GM06990 (cell line): Measurements from ENCODE around the gene MAPKAPK2.

Source experiments
- DNase-seq: peaks from one replicate; pipeline ENCODE4 v3.0.0-alpha.2; 2011; ENCODE audit not compliant: insufficient read length; ENCODE audit errors: extremely low read depth
- H3K27me3 ChIP-seq: replicated peaks from 2 replicates; pipeline ENCODE4 v1.6.0; 2011; ENCODE audit warnings: low read length; ENCODE audit not compliant: control insufficient read depth, insufficient read depth
- H3K36me3 ChIP-seq: 2 replicates; pipeline ENCODE4 v1.5.1; 2011; ENCODE audit warnings: low read length; ENCODE audit not compliant: control insufficient read depth, insufficient read depth
- H3K4me3 ChIP-seq: replicated peaks from 2 replicates; pipeline ENCODE4 v1.5.1; 2011; ENCODE audit warnings: low read depth, mild to moderate bottlenecking, control low read depth, low read length
- TF ChIP-seq, protein P1 (sequence below): IDR thresholded peaks from 2 replicates; pipeline ENCODE4 v1.5.1; 2011; ENCODE audit warnings: low read length, control low read depth, mild to moderate bottlenecking, inconsistent platforms; ENCODE audit not compliant: insufficient read depth, poor library complexity, severe bottlenecking

Gene MAPKAPK2

DNA sequence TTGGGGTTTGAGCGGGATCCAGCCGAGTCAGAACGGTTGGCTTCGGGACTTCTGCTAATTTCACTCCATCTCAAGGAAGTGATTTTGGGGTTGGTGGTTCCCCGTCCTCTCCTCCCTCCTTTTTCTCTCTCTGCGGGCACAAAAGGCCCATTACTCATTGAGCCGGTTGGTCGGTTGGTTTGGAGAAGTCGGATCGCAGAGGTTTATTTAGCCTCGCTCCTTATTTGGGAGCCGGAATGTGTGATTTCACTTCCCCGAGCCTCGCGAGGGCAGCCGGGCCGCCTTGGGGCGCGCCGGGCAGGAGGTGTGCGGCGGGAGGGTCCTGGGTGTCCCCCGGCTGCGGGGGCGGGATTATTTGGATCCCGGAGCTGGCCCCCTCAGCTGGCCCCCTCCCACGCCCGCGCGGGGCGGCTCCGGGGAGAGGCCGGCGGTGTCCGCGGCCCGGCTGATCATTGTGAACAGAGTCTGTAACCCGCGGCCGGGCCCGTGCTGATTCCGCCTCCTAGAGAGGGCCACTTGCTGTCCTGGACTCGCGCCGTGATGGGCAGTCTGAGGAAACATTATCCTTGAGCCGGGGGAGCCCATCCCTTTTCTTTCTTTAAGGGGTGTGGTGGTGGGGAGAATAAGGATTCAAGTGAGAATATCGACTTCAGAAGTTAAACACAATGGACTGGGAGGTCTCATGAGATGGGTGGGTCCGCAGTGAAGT is 1.2 kb downstream of the MAPKAPK2 start:
- DNase-seq: peak; percentile 55
- H3K36me3 ChIP-seq: no peaks in the 10 kb centered on the region; the same call in 1 of the 2 replicates
- H3K27me3 ChIP-seq: no peaks in the 10 kb centered on the region
- H3K4me3 ChIP-seq: peak overlapping the region; percentile 89
- TF ChIP-seq, protein P1, sequence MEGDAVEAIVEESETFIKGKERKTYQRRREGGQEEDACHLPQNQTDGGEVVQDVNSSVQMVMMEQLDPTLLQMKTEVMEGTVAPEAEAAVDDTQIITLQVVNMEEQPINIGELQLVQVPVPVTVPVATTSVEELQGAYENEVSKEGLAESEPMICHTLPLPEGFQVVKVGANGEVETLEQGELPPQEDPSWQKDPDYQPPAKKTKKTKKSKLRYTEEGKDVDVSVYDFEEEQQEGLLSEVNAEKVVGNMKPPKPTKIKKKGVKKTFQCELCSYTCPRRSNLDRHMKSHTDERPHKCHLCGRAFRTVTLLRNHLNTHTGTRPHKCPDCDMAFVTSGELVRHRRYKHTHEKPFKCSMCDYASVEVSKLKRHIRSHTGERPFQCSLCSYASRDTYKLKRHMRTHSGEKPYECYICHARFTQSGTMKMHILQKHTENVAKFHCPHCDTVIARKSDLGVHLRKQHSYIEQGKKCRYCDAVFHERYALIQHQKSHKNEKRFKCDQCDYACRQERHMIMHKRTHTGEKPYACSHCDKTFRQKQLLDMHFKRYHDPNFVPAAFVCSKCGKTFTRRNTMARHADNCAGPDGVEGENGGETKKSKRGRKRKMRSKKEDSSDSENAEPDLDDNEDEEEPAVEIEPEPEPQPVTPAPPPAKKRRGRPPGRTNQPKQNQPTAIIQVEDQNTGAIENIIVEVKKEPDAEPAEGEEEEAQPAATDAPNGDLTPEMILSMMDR: no peak

DNA sequence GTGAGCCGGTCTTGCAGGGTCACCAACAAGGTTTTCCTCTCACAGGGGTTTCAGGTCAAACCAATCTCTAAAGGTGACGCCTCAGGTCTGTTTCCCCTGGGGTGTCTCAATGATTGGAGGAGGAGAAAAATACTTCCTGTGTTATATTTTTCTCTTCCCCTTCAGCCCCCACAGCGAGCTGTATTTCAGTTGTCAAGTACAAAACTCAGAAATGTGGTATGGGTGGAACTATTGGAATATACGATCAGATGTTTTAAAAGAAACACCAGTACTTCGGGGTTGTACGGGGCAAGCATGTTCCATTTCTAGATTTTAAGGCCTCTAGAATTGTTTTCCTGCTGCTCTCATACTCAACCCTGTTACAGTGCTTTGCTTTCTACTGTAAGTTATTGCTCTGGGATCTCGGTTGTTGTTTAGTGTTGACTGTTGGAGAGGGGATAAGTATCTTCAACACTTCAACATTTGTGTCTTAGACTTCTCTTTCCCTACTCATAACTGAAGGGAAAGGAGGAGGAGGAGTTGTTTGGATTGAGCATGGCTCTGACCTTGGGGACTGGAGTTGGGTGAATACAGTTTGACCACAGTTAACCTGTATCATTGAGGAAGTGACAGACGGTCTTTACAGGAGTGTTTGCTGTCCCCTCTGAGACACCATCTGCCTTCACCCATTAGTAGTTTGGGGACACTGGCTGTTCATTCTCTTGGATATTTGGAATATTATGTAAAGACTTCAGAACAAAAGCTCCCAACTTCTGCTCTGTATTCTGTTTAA is 2.0 kb downstream of the MAPKAPK2 start:
- DNase-seq: no peak
- Histone ChIP-seq H3K27me3 (no peaks in the 10 kb centered on the region), H3K36me3 (no peaks in the 10 kb centered on the region; the same call in 1 of the 2 replicates), H3K4me3 (peak overlapping the region; percentile 89)
- TF ChIP-seq, protein P1: no peak

DNA sequence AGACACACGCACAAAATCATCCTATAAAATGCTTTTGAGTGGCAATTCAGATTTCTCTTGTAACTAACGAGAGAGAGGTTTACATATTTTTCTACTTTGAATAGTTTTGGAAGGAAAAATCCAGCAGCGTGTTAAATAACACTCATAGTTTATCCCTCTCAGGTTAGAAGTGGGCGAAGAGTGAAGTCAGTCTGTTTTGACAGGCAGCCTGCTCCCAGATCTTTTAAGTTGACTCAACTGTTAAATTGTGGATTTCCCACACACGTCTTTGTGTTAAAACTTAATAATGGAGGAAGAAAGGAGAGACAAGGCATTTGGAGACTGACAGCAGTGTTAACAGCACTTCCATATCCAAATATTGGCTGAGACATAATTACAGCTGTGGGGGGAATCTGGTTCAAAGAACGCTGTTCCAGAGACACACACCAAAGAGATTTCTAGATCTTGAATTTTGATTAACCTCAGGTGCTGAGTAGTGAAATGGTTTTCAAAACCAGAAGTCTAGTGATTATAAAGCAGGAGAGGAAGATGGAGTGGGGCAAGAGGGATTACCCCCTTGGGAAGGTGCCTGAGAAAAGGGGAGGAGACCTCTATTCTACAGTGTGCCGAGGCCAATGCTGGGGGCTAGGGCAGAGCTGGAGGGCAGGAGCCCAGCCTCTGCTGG is 2.7 kb downstream of the MAPKAPK2 start:
- no peaks in the 10 kb centered on the region; the same call in 1 of the 2 replicates for H3K36me3 ChIP-seq

DNA sequence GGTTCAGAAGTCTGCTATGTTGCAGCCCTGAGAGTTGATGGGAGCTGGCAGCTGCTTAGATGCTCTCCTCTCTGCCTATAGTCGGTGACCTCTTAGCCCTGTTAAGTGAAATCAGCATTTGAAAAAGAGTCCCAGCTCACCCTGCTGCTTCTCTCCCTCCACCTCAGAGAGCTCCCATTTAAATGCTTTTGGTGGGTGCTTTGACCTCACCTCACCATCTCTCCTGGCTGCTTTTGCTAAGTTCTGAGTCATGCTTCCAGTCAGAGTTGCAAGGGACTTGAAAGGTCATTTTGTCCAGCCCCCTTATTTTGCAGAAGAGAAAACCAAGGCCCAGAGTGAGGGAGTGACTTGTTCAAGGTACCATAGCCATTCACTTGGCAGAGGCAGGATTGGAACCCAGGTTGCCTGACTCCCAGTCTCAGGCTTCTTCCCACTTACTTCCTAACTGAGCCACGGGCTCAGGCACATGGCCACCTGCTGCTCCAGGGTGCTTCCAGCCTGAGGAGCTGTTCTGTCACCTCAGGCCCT is 3.3 kb downstream of the MAPKAPK2 start:
- no peaks in the 10 kb centered on the region for H3K27me3 ChIP-seq
- DNase-seq: no peak
- no peak overlapping the region for H3K4me3 ChIP-seq
- H3K36me3 ChIP-seq: no peaks in the 10 kb centered on the region; the same call in 1 of the 2 replicates
- TF ChIP-seq, protein P1: no peak

More for the DNA sequence above, 2.7 kb downstream of the MAPKAPK2 start:
- DNase-seq: no peak
- TF ChIP-seq, protein P1: no peak
- H3K27me3 ChIP-seq: no peaks in the 10 kb centered on the region
- no peak overlapping the region; the same call in none of the 2 replicates for H3K4me3 ChIP-seq

DNA sequence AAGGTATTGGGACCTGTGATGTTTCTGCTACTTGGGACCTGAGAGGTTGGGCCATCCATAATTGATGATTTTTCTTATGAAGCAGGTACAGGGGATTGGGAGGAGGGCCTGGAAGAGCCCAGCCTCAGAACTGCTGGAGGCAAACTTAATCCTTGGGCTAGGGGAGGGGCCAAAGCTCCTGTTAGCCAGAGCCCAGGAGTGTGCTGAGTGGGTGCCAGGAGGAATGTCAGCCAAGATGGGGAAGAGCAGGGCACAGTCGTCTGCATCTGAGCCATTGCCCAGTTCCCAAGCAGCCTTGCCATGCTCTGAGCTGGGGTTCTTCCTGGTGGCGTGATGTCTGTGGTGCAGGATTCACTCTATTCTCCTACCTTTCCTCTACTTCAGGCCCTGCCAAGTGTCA is 5.8 kb downstream of the MAPKAPK2 start:
- Histone ChIP-seq H3K27me3 (no peaks in the 10 kb centered on the region), H3K4me3 (no peak overlapping the region), H3K36me3 (peaks cover 7% of the 10 kb centered on the region)
- TF ChIP-seq, protein P1: no peak
- no peak for DNase-seq
